GM19467 (cell line): Measurements from ENCODE around the gene UHRF1.
"Not testable (repeated sequence)": the region's sequence is repeated elsewhere in the genome, so short reads cannot be mapped to it uniquely, and the experiment has no call there.

ENCODE experiments used
- ATAC-seq: cut with Tn5 transposase; IDR thresholded peaks from one replicate; pipeline ENCODE4 v1.9.1; 2021; ENCODE audit warnings: mild to moderate bottlenecking, moderate library complexity; ENCODE audit not compliant: unreplicated experiment

The UHRF1 gene

DNA sequence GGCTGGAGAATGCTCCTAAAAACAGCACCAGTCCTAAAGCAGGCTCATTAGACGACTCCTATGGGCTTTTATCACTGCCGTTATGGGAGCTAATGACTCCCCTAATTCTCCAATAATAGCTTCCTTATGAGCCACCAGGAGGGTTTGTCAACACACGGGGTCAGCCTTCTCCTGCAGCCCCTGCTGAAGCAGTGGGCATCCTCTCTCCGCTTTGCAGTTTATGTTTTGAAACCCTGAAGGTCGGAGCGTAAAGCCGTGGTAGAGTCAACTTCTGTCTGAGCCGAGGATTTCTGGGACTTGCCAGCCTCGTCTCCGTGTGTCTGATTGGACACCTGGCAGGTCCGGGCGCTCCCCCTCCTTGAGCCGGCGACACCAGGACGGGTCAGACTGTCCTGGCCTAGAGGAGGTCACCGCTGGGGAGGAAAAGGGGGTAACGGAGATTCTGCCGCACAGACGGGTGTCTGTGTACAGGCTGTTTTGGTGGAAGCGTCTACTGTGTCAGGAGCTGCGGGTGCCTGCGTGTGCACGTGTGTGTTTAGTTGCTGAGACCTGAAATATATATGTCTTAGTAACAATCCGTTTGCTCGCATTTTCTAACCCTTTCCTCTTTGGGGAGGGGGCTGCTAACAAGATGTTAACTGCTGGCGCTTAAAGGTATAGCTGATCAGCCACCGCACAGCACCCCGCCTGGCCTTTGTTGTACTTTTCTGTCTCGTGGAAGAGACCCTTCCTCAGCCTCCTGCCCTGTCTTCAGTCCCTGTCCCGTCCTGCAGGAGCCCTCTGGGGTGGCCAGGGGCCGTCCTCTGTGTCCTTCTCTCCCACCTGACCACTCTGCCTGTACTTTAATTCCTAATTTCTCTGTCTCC lies 61.5 kb downstream of the UHRF1 start:
- ATAC-seq, result no peak

DNA sequence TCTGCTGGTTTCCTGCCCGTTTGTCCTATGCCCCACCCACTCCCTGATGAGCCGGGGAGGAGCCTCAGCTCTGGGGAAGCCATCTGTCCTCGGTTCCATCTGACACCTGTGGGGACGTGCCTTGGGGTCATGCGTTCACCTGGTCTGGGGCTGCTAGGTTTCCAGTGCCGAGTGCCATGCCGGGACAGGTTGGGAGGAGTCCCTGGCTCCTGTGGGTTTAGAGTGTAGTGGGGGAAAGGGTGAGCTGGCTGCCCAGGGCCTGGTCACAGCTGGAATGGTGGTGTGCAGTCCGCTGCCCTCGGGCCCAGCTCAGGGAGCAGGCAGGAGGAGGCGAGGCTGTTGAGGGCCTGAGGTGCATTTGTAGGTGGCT lies 62.1 kb downstream of the UHRF1 start:
- no peak for ATAC-seq

DNA sequence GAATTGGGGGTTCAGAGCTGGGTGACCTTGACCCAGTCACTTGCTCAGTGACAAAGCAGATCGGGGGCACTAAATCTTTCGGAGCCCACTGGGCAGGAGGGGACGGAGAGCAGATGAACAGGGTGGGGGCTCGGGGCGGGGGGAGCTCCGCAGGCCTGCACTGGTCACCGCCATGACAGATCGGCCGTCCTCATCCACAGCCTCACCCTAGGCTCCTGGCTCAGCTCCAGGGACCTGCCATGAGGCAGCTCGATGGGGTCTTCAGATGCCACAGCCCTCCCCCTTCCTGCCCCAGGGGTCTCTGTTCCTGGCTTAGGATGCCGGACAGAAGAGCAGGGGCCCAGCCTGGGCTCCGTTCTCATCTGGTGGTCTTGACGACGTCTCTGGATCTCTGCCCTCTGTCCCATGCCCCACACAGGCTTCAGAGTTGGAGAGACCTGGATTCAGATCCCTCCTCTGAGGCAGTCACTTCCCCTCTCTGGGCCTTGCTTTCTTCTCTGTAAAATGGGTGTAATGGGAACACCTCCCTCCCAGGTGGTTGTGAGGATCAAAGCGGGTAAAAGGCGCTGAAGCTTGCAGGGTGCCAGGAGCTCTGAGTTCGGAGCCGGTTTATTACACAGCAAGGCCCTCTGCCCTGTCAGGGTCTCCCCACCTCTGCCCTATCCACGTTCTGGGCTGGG lies 62.7 kb downstream of the UHRF1 start:
- ATAC-seq, result no peak

DNA sequence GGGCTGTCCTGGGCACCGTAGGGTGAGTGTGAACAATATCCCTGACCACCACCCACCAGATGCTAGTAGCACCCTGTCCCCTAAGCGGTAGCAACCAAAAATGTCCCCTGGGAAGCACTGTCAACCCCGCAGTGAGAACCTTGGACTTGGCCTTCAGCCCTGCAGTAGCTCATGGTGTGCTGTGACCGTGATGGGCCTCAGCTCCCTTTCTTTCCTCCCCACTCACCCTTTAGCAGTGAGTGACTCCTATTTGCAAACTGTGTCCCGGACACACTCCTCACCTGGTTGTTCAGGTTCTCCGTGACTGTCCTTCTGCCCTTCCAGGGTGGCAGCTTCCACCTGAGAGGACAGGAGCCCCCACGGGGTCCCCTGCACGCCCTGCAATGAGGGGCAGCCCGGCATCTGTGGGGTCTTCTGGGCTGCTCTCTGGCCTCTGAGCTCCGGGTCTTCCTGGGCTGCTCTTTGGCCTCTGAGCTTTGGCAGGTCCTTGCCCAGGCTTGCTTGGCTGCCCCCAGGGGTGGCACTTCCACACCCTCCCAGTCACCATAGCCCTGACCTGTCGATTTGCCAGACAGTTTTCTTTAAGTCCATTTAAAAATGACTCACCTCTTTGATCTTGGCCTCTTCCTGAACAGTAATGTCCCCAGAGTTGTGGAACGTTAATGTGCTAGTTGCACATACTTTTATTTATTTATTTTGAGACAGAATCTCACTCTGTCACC lies 63.4 kb downstream of the UHRF1 start:
- ATAC-seq, result no peak

DNA sequence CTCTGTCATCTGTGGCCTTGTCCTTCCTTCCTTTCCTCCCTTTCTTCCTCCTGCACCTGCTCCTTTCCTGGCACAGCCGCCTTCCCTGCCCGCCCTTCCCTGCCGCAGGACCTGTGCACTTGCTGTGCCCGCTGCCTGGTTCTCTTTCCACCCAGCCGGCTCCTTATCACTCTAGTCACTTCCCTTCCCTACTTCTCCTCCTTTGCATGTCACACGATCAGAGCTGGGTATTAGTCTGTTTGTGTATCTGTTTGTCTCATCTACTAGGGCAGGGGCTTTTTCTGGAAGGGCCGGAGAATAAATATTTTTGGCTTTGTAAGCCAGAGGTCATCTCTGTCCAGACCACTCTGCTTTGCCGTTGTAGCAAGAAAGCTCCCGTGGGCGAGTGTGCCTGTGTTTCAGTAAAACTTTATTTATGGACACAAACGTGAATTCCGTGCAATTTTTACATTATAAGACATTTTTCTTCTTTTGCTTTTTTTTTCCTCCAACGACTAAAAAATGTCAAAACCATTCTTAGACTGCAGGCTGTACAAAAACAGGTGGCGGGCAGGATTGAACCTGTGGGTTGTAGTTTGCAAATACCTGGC lies 65.7 kb downstream of the UHRF1 start:
- no peak for ATAC-seq

DNA sequence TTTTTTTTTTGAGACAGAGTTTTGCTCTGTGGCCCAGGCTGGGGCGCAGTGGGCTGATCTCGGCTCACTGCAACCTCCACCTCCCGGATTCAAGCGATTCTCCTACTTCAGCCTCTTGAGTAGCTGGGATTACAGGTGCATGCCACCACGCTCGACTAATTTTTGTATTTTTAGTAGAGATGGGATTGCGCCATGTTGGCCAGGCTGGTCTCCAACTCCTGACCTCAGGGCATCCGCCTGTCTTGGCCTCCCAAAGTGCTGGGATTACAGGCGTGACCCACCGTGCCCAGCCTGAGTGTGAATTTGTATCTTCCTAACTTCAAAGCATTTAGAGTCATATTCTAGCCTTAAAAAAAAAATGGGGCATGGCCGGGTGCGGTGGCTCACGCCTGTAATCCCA lies 66.3 kb downstream of the UHRF1 start:
- not testable (repeated sequence) for ATAC-seq

DNA sequence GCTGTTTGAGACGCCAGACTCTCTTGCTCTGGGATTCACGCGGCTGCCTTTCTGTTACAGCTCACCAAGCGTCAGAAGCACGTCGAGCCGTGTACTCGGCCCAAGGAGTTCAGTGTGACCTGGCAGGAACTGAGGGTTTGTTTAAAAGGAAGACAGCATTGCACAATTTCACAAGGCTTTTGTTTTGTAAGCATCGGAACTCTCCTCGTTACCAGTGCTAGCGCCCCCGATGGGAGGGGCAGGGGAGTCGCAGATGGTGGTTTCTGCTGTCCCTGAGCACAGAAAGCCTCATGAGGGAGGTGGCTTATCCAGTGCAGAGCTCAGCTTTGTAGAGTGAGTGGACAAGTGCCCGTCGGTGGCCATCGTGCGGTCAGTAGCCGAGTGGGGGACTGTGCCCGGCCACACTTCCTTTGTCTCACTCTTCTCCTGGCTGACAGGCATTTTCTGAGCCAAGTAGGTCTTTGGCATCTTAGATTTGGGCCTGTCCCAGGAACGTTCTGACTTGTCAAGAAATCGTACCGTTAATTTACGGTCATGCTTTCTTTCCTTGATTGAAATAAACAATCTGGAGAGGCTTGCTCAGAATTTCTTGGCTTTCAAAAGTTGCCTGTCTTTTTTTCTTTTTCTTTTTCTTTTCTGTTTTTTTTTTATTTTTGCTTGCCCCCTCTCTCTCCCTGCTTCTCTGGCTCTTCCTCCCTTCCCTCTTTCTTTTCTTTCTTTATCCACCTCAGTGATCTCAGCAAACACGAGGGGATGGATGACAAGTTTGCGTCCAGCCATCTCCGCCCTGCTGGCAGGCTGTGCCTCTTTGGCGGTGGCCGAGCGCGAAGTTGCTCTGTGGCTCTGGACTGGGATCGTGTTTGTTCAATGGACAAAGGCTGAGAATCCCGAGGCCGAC lies 67.3 kb downstream of the UHRF1 start:
- ATAC-seq, result no peak

DNA sequence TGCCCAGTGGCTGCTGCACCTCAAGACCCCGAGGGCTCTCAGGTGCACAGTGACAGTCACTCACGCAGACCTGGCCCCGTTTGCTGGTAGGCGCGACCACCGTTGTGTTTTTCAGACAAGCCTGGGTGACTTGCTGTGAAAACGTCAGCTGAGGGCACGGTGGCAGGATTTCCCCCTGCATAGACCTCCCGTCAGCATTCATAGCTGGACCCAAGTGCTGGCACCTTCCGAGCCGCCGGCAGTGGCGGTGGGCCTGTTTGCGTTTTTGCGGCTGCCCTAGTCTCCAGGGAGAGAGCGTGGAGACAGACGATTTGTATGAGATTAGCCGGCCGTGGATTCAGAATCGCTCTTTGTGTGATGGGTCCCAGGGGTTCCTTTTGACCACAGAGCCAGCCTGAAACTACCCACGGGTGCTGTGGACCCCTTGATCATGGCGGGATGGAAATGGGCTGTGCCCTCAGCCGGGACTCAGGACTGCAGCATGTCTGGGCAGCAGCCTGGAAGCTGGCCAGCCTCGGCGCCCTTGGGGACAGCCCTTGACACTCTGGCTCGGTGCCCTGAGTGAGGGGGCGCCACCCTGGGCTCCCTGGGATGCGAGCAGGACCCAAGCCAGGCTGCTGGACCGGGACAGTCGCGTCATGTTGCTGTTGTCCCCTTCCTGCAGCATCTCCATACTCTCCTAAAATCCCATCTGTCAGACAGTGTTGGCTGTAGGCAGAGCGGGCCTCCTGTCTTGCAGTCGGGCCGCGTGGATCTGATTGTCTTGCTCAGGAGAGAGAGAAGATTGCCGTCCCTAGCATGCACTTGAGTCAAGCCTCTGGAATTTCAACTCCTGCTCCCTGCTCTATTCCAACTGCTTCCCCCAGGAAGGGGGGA lies 68.2 kb downstream of the UHRF1 start:
- no peak for ATAC-seq

DNA sequence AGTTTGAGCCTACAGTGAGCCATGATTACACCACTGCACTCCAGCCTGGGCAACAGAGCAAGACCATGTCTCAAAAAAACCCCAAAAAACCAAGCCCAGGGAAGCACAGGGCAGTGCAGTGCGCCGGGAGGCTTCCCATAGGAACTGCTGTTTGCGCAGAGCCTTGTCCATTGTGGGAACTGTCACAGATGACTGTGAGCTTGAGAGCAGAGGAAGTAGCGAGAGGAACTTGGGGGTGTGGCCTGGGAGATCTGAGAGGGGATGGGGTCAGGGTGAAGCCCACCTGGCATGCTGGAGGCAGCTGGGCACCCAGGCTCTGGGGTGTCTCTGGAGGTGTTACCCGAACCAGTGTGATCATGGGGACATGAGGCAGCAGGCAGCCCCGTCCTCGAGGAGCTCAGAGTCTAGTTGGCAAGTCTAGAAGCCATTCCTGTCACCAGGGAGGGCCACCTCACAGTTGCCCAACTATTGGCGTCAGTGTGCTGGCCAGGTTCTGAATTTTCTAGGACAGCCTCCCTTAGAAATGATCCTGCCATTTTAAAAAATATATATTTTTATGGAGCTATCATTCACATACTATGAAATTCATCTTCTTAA lies 70.0 kb downstream of the UHRF1 start:
- no peak for ATAC-seq

DNA sequence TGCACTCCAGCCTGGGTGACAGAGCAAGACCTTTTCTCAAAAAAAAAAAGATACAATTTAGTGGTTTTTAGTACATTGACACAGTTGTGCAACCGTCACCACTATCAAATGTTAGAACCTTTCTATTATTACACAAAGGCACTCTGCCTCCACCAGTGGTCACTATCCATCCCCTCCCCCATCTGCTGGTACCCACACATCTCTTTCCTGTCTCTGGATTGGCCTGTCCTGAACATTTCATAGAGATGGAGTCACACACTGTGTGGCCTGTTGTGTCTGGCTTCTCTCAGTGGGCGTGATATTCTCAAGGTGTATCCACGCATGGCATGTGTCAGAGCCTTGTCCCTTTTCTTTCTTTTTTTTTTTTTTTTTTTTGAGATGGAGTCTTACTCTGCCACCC lies 70.8 kb downstream of the UHRF1 start:
- ATAC-seq, result no peak

DNA sequence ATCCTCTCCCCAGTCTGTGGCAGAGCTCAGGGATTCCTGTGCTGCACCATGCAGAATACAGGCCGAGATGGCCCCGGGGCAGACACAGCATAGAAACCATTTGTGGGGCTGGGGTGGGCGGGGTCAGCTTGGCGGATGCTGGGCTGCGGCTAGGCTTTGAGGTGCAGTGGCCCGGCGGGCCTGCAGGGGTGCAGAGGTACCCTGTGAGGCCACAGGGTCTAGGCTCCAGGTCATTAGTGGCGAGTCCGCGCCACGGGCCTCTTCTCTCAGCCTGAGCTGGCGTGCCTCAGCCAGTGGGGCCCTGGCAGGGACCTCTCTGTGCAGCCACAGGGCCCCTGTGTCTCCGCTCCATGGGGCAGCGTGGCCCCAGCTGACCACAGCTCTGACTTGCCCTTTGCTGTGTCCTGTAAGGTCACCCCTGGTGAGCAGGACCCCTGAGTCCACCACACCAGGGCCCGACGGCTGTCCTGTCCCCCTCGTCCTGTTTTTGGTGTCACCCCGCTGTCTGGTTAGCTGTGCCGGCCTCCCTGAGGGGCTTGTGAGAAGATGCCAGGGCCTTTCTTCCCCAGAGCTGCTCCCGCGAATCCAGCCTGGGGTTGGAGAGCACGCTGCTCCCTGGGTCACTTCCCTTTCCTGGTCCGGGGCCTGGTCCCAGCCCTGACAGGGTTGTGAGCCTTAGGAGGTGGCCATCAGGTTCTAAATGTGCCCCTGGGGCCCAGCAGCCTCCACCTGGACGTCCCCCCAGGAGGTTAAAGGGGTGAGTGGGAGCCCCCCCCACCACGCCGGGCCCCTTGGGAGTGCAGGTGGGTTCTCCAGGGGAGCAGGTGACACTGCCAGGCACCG lies 71.8 kb downstream of the UHRF1 start:
- ATAC-seq, result no peak

DNA sequence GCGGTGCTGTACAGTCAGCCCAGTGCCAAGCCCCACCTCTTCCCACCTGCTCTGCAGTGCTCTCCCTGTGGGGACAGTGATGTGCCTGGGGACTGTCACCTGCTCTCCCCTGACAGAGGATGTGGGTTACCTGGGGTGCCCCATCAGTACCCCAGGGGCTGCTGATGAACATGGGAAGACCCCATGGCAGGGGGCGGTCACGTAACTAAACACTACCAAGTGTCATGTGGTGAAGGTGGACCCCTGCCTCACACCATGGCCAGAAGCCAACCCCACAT lies 72.3 kb downstream of the UHRF1 start:
- ATAC-seq, result no peak

DNA sequence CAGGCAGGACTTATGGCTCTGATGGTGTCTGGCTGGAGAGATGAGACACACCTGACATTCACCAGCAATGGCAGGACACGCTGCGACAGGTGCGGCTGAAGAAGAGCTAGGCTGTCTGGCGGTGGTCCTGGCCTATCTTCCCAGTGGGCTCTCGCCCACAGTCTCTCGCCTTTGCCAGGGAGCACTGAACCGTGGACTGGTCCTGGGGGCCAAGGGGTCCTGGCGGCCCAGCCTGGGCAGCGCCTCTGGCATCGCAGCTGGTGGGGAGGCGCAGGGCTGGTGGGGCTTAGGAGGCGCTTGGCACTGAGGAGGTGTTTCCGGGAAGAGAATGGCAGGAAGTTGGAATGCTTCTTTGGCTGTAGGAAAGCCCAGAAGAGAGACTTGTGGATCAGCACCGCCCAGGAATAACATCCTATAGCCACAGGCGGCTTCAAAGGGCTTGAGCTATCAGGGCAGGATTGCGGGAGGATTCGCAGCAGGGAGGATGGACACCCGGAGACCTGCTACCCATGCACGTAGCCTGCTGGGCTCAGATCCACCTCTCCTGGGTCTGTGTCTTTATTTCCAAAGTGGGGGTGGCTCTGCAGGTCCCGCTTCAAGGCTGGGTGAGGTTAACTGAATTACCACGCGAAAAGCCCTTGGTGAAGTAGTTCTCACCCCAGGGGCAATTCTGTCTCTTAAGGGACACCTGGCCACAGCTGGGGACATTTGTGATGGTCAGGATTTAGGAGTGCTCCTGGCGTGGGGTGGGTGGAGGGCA lies 74.2 kb downstream of the UHRF1 start:
- no peak for ATAC-seq

DNA sequence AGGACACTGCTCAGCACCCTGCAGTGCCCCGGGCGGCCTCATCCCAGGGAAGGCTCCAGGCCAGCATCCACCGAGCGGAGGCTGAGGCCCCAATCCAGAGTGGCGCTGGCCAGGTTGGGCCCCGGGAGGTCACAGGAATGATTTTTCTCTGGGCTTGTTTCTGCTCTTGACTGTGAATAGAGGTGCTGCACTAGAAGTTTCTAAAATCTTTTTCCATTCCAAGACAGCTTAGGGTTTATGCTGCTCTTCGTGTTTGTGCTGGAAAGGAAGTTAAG lies 74.7 kb downstream of the UHRF1 start:
- ATAC-seq, result no peak

DNA sequence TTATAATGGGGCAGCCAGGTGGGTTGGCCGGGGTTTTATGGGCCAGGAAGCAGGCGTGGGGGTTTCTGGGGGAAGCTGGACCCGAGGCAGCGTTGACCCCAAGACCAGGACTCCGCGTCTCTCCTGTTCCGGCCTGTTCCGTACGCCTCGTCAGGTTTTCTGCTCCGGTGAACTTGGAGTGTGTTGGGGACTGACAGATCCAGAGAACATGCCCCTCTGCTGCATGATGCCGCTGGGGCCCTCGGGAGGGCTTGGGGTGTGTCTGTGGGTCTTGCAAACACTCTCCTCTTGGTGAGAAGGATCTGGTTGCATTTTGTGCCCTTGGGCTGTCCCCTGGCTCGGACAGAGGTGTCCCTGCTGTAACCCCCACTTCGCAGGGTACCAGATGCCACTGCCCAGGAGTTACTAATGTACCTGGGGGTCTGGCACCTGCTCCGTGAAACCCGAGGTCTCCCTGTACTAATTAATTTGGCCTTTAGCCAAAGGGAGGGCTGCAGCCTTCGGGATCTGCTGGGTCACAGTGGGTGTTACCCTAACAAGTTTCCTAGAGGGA lies 75.2 kb downstream of the UHRF1 start:
- ATAC-seq, result no peak

DNA sequence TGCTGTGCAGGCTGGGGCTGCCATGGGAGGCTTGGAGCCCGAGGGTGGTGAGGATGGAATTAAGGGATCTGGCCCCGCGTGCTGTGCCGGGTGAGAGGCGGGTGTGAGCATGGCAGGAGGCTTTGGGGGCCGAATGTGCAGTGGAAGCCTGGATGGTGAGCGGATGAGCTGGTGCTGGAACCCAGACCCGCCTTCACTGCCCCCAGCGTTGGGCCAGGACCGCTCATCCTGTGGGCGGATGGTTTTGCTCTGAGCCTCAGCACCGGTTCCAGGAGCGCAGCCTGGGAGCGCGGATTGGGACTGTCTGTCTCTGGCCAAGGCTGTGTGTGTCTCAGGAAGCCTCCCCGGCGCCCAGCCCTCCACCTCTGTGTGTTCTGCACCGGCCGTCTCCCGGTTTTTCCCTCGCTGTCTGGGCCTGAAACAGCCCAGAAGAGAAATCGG lies 76.3 kb downstream of the UHRF1 start:
- no peak for ATAC-seq

DNA sequence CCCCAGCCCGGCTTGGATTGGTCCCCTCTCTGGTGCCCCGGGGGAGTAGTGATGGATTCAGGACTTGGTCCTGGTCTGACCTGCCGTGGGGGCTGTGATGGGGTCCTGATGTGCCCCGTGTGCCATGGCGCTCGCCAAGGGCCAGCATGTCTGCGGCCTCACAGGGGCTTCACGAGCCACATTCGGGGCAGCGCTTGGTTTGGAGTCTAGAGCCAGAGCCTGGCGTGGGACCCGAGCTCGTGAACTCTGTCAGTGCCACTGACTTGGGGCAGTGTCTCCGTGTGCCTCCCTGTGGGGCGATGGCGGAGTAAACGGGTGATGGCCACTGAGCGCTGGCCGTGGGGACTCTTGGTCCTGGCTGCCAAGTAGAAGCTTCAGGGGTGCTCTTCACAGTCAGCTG lies 76.8 kb downstream of the UHRF1 start:
- ATAC-seq, result no peak

DNA sequence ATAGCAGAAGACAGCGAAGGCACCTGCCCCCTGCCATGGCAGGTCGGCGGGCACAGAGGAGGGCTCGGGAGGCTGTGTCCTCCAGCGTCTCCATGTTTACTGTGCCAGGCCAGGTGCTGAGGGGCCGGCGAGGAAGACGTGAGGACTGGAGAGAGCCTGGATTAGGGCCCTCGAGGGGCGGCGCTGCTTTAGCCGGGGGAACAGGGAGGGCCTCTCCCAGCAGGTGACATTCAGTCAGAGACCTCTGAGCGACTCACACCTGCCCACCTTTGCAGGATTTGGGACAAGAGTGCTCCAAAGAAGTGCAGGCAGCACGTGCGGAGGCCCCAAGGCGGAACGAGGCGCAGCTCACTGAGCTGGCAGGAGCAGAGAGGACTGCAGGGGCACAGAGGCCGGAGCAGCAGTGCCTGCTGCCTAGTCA lies 77.2 kb downstream of the UHRF1 start:
- ATAC-seq, result no peak
